Vagina (tissue), 2 donors: ENCODE data around the gene BCO1.

Source experiments
- POLR2A ChIP-seq, 2 donors: fragments of 450-650 bp; IDR thresholded peaks; one replicate each; pipeline ENCODE4 v1.6.1; 2017; ENCODE audit warnings: antibody characterized with exemption in 2 of 2, mild to moderate bottlenecking in 2 of 2, moderate library complexity in 2 of 2
- POLR2AphosphoS5 ChIP-seq, 2 donors: sonication (generic); formaldehyde crosslinking; IDR thresholded peaks; one replicate each; pipeline ENCODE4 v1.9.0; 2017; ENCODE audit warnings: antibody characterized with exemption in 2 of 2, mild to moderate bottlenecking in 2 of 2, low read depth in 1 of 2; ENCODE audit not compliant: insufficient read depth in 1 of 2
- TF ChIP-seq, protein P1 (sequence below), 3 experiments: fragments of 450-650 bp in 2 of 3; fragments of 200-600 bp in 1 of 3; sonication (generic) in 1 of 3; IDR thresholded peaks; one replicate each; pipeline ENCODE4 v1.5.1; 2017 to 2019; ENCODE audit warnings: antibody characterized with exemption in 3 of 3, mild to moderate bottlenecking in 2 of 3, moderate library complexity in 2 of 3

DNA sequence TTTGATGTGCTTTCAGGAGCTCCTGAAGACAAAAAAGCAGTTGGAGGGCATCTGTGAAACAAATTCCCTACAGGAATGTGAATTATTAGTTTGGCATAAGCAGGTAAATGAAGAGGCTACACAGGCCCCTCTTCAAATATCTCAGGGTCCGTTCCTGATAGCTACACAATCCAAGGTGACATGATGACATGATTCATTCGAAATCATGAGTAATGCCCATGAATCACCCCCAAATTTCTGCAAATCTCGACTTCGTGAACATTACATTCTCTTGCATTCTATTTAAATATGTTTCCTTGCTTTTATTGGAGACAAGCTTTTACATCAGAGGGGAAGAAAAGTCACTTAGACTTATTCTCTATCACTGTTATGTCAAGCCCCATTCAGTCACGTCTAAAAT lies 98.6 kb downstream of the BCO1 start:
- TF ChIP-seq, protein P1, sequence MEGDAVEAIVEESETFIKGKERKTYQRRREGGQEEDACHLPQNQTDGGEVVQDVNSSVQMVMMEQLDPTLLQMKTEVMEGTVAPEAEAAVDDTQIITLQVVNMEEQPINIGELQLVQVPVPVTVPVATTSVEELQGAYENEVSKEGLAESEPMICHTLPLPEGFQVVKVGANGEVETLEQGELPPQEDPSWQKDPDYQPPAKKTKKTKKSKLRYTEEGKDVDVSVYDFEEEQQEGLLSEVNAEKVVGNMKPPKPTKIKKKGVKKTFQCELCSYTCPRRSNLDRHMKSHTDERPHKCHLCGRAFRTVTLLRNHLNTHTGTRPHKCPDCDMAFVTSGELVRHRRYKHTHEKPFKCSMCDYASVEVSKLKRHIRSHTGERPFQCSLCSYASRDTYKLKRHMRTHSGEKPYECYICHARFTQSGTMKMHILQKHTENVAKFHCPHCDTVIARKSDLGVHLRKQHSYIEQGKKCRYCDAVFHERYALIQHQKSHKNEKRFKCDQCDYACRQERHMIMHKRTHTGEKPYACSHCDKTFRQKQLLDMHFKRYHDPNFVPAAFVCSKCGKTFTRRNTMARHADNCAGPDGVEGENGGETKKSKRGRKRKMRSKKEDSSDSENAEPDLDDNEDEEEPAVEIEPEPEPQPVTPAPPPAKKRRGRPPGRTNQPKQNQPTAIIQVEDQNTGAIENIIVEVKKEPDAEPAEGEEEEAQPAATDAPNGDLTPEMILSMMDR (IDR thresholded peaks at IDR 0.05), result no peak
- TF ChIP-seq POLR2AphosphoS5 (IDR thresholded peaks at IDR 0.05; ENCODE audit: insufficient read depth in 1 of 2, low read depth in 1 of 2) (no peak), POLR2A (IDR thresholded peaks at IDR 0.05) (no peak)
